B cell (primary cell): ENCODE data around the gene RERE. TPM values are rescaled to one million over a fixed set of nuclear protein-coding genes. Genes with fewer than 3 reads are reported as not detected.

Source experiments
- ATAC-seq: fragments of 200-7000 bp; cut with Tn5 transposase; one replicate; pipeline ENCODE4 v1.10.0; 2021; ENCODE audit warnings: low read depth, mild to moderate bottlenecking, moderate number of reproducible peaks, moderate library complexity
- CTCF ChIA-PET: fragments of 350-600 bp; sonication (Branson Sonifier 250); formaldehyde crosslinking; loops from one replicate; lab custom pipeline; 2021; ENCODE audit warnings: antibody characterized with exemption, inconsistent platforms; lab: Charles Lee
- POLR2A ChIA-PET: fragments of 350-600 bp; sonication (Branson Sonifier 250); formaldehyde crosslinking; loops from one replicate; lab custom pipeline; 2021; ENCODE audit warnings: antibody characterized with exemption; lab: Charles Lee
- DNase-seq: peaks from one replicate; pipeline ENCODE4 v3.0.0; 2013
- H2AFZ ChIP-seq: 2 replicates; pipeline ENCODE4 v1.6.1; 2012; ENCODE audit warnings: mild to moderate bottlenecking, low read depth, low read length; ENCODE audit not compliant: insufficient read depth, poor library complexity, severe bottlenecking
- H3K27ac ChIP-seq, 2 donors: 1 replicate in 1 of 2; 2 replicates in 1 of 2; pipeline ENCODE4 v1.5.1; 2012 to 2013; ENCODE audit warnings: low read length in 2 of 2, mild to moderate bottlenecking in 2 of 2, moderate library complexity in 1 of 2
- H3K27me3 ChIP-seq, 4 experiments: fragments of 200-600 bp in 1 of 4; sonication (generic) in 1 of 4; replicated peaks in 1 of 4; 1 replicate in 2 of 4; 2 replicates in 2 of 4; pipeline versions ENCODE4 v1.6.1 to v1.7.0; 2013 to 2016; ENCODE audit warnings: low read length in 3 of 4, mild to moderate bottlenecking in 2 of 4, mixed read lengths in 1 of 4, moderate library complexity in 1 of 4; ENCODE audit not compliant: insufficient read depth in 4 of 4, control insufficient read depth in 3 of 4; ENCODE audit errors: control extremely low read depth in 1 of 4
- H3K36me3 ChIP-seq, 2 experiments: replicated peaks in 1 of 2; 1 replicate in 1 of 2; 2 replicates in 1 of 2; pipeline versions ENCODE4 v1.6.1 to v1.7.1; 2013; ENCODE audit warnings: low read length in 1 of 2; ENCODE audit not compliant: insufficient read depth in 2 of 2, control insufficient read depth in 1 of 2; ENCODE audit errors: control extremely low read depth in 1 of 2, extremely low read depth in 1 of 2
- H3K4me1 ChIP-seq, 2 donors: fragments of 200-600 bp in 1 of 2; sonication (generic) in 1 of 2; 1 replicate in 1 of 2; 2 replicates in 1 of 2; pipeline versions ENCODE4 v1.5.1 to v1.6.1; 2013 to 2017; ENCODE audit warnings: low read length in 2 of 2; ENCODE audit not compliant: control insufficient read depth in 2 of 2, insufficient read depth in 2 of 2
- H3K4me2 ChIP-seq: replicated peaks from 2 replicates; pipeline ENCODE3; 2012; ENCODE audit warnings: mild to moderate bottlenecking, low read depth, low read length; ENCODE audit not compliant: poor library complexity, severe bottlenecking
- H3K4me3 ChIP-seq, 5 experiments: fragments of 200-600 bp in 1 of 5; sonication (generic) in 1 of 5; 1 replicate in 3 of 5; 2 replicates in 2 of 5; pipeline versions ENCODE4 v1.5.1 to v1.7.0; 2011 to 2016; ENCODE audit warnings: low read length in 4 of 5, mild to moderate bottlenecking in 4 of 5, low read depth in 2 of 5, control low read depth in 1 of 5, moderate library complexity in 1 of 5; ENCODE audit not compliant: insufficient read depth in 1 of 5; ENCODE audit errors: control extremely low read depth in 1 of 5, extremely low read depth in 1 of 5
- H3K79me2 ChIP-seq: fragments of 200-600 bp; sonication (generic); one replicate; pipeline ENCODE4 v1.6.0; 2016; ENCODE audit warnings: low read length; ENCODE audit not compliant: control insufficient read depth, insufficient read depth
- H3K9ac ChIP-seq: fragments of 200-600 bp; sonication (generic); 2 replicates; pipeline ENCODE4 v1.6.1; 2017; ENCODE audit warnings: mild to moderate bottlenecking, low read length, moderate library complexity
- H3K9me3 ChIP-seq, 3 donors: one replicate each; pipeline versions ENCODE4 v1.6.1 to v1.7.1; 2013; ENCODE audit warnings: low read length in 2 of 3; ENCODE audit not compliant: control insufficient read depth in 2 of 3, insufficient read depth in 1 of 3; ENCODE audit errors: control extremely low read depth in 1 of 3
- H4K20me1 ChIP-seq: 2 replicates; pipeline ENCODE4 v1.6.0; 2012; ENCODE audit warnings: mild to moderate bottlenecking, low read length; ENCODE audit not compliant: insufficient read depth, control insufficient read depth, poor library complexity, severe bottlenecking
- H3K27ac Mint-ChIP-seq: one replicate; pipeline ENCODE4 v1.8.0; 2021; ENCODE audit warnings: mixed read lengths
- H3K27me3 Mint-ChIP-seq: one replicate; pipeline ENCODE4 v1.8.0; 2021; ENCODE audit warnings: mixed read lengths
- H3K4me1 Mint-ChIP-seq: one replicate; pipeline ENCODE4 v1.8.0; 2021; ENCODE audit warnings: mixed read lengths
- H3K4me3 Mint-ChIP-seq: one replicate; pipeline ENCODE4 v1.8.0; 2021; ENCODE audit warnings: mixed read lengths
- H3K9me3 Mint-ChIP-seq: one replicate; pipeline ENCODE4 v1.8.0; 2022; ENCODE audit warnings: mixed read lengths; ENCODE audit not compliant: insufficient read depth
- EZH2 ChIP-seq: IDR thresholded peaks from 2 replicates; pipeline ENCODE4 v1.6.1; 2012; ENCODE audit warnings: borderline replicate concordance, low read depth, mild to moderate bottlenecking, moderate library complexity, low read length; ENCODE audit not compliant: insufficient read depth, poor library complexity, severe bottlenecking
- WGBS: methylation state at CpG from one replicate; pipeline ENCODE4 v1.1.5; 2013; ENCODE audit warnings: missing lambda C conversion rate; ENCODE audit not compliant: insufficient coverage; 5-methylcytosine and 5-hydroxymethylcytosine counted together
- intact Hi-C: fragments of 100-400 bp; cut with micrococcal nuclease; formaldehyde crosslinking; loops from one replicate; pipeline ENCODE4 v1.10.0; 2022
- polyA plus RNA-seq: library from polyadenylated mRNA; depleted of rRNA; stranded (reverse); fragments of >200 nt; gene quantifications from 2 replicates; pipeline ENCODE4 v1.2.3, GENCODE V29; 2012
- total RNA-seq, 2 donors: library from RNA; stranded (reverse); fragments of 120-200 nt in 1 of 2; gene quantifications; 1 replicate in 1 of 2; 2 replicates in 1 of 2; pipeline versions ENCODE4 v1.2.3 to v1.2.4, GENCODE V29; 2013 to 2022
- TF ChIP-seq, protein P1 (sequence below): fragments of 200-600 bp; IDR thresholded peaks from one replicate; pipeline ENCODE4 v1.8.0; 2022; ENCODE audit warnings: antibody characterized with exemption, mild to moderate bottlenecking

Gene RERE
- total and polyA plus RNA-seq, 2 donors (not counting 1 experiment from before 2014, with no cell fraction given): 27.3 to 132 TPM

GRCh38 chr1:8583031-8583430, 234.4 kb downstream of the RERE start:
- no peak for TF ChIP-seq EZH2
- TF ChIP-seq, protein P1, sequence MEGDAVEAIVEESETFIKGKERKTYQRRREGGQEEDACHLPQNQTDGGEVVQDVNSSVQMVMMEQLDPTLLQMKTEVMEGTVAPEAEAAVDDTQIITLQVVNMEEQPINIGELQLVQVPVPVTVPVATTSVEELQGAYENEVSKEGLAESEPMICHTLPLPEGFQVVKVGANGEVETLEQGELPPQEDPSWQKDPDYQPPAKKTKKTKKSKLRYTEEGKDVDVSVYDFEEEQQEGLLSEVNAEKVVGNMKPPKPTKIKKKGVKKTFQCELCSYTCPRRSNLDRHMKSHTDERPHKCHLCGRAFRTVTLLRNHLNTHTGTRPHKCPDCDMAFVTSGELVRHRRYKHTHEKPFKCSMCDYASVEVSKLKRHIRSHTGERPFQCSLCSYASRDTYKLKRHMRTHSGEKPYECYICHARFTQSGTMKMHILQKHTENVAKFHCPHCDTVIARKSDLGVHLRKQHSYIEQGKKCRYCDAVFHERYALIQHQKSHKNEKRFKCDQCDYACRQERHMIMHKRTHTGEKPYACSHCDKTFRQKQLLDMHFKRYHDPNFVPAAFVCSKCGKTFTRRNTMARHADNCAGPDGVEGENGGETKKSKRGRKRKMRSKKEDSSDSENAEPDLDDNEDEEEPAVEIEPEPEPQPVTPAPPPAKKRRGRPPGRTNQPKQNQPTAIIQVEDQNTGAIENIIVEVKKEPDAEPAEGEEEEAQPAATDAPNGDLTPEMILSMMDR: no peak
- no peaks in the 10 kb centered on the region for H3K27me3 ChIP-seq
- Mint-ChIP-seq H3K27me3 (no peaks in the 10 kb centered on the region), H3K9me3 (no peaks in the 10 kb centered on the region), H3K27ac (no peak overlapping the region), H3K4me3 (no peak overlapping the region), H3K4me1 (peaks cover 13% of the 10 kb centered on the region)
- ATAC-seq (no peak), DNase-seq (no peak)
- 100% methylated on average over 1 of the region's 3 CpGs for WGBS
- H3K4me3 ChIP-seq: no peak overlapping the region
- ChIA-PET CTCF (interaction anchor here (0.6 to 1.7 kb wide), 6 partner anchors 9 to 266 kb away, joined by 3 to 11 read pairs (median 6); no protein-coding TSS in a partner anchor), POLR2A (no interaction called here)
- no peak overlapping the region for H3K9ac ChIP-seq
- peaks cover 8% of the 10 kb centered on the region for H4K20me1 ChIP-seq
- no peak overlapping the region for H2AFZ ChIP-seq
- H3K27ac ChIP-seq: no peak overlapping the region
- no peak overlapping the region for H3K4me2 ChIP-seq
- no peaks in the 10 kb centered on the region for H3K9me3 ChIP-seq
- H3K79me2 ChIP-seq: peaks cover 69% of the 10 kb centered on the region
- intact Hi-C loops: no loop called here
- peaks cover 0 to 4% of the 10 kb centered on the region in 2 experiments for H3K36me3 ChIP-seq
- no peaks in the 10 kb centered on the region for H3K4me1 ChIP-seq

DNA sequence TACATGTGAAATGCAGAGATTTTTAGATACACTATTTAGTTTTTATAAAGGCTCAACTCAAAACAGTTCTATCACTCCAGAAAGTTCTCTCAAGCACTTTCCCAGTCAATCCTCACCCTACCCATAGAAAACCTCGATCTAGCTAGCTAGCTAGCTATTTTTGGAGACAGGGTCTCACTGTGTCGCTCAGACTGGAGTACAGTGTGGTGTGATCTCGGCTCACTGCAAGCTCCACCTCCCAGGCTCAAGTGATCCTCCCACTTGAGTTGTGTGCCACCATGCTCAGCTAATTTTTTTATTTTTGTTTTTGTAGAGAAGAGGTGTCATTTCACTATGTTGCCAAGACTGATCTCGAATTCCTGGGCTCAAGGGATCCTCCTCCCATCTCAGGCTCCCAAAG, 236.9 kb downstream of the RERE start:
- POLR2A ChIA-PET: interaction anchor here (0.5 kb wide), 1 partner anchor 237 kb away, joined by 9 read pairs; the partner anchor contains the start of gene RERE
- DNase-seq: no peak
- Histone ChIP-seq H3K9me3 (no peaks in the 10 kb centered on the region), H3K4me1 (no peaks in the 10 kb centered on the region), H4K20me1 (peaks cover 8% of the 10 kb centered on the region), H3K4me2 (no peak overlapping the region), H3K27ac (no peak overlapping the region), H2AFZ (no peak overlapping the region), H3K79me2 (peaks cover 66% of the 10 kb centered on the region), H3K36me3 (peaks cover 0 to 4% of the 10 kb centered on the region in 2 experiments), H3K27me3 (no peaks in the 10 kb centered on the region), H3K9ac (no peak overlapping the region), H3K4me3 (no peak overlapping the region)
- Mint-ChIP-seq H3K27me3 (no peaks in the 10 kb centered on the region), H3K4me3 (no peak overlapping the region), H3K4me1 (peaks cover 4% of the 10 kb centered on the region), H3K9me3 (no peaks in the 10 kb centered on the region), H3K27ac (peak overlapping the region; percentile 37)
- CTCF ChIA-PET: interaction anchor here (1.4 to 2.7 kb wide), 3 partner anchors 12 to 22 kb away, joined by 3 to 12 read pairs (median 6); no protein-coding TSS in a partner anchor
- intact Hi-C loops: no loop called here
- no peak for TF ChIP-seq EZH2
- TF ChIP-seq, protein P1: no peak
- 97% methylated on average over 4 of the region's 4 CpGs for WGBS
- no peak for ATAC-seq
